Endothelial cell of umbilical vein (primary cell): ENCODE measurements around the gene SLC27A2.

Experiments
- EZH2 ChIP-seq: IDR thresholded peaks from 2 replicates; pipeline ENCODE4 v1.6.1; 2012; ENCODE audit warnings: borderline replicate concordance, low read depth, mild to moderate bottlenecking, moderate library complexity, low read length, inconsistent platforms; ENCODE audit not compliant: severe bottlenecking
- JUN ChIP-seq: IDR thresholded peaks from 2 replicates; pipeline ENCODE4 v1.6.1; 2011; ENCODE audit warnings: borderline replicate concordance, low read depth; ENCODE audit not compliant: insufficient read length, insufficient read depth
- POLR2A ChIP-seq: IDR thresholded peaks from 2 replicates; pipeline ENCODE4 v1.6.1; 2012; ENCODE audit warnings: low read depth, mild to moderate bottlenecking, control low read depth, low read length
- POLR2AphosphoS5 ChIP-seq: IDR thresholded peaks from 2 replicates; pipeline ENCODE4 v1.6.1; 2012; ENCODE audit warnings: low read depth, mild to moderate bottlenecking, control low read depth, low read length, moderate library complexity; ENCODE audit not compliant: insufficient read depth
- TF ChIP-seq, protein P1 (sequence below), 2 donors: IDR thresholded peaks; 1 replicate in 1 of 2; 2 replicates in 1 of 2; pipeline ENCODE4 v1.5.1; 2011; ENCODE audit warnings: low read length in 2 of 2, mild to moderate bottlenecking in 2 of 2, moderate library complexity in 2 of 2, control low read depth in 1 of 2, inconsistent platforms in 1 of 2, low read depth in 1 of 2; ENCODE audit not compliant: insufficient read depth in 1 of 2; ENCODE audit errors: extremely low read depth in 1 of 2

DNA sequence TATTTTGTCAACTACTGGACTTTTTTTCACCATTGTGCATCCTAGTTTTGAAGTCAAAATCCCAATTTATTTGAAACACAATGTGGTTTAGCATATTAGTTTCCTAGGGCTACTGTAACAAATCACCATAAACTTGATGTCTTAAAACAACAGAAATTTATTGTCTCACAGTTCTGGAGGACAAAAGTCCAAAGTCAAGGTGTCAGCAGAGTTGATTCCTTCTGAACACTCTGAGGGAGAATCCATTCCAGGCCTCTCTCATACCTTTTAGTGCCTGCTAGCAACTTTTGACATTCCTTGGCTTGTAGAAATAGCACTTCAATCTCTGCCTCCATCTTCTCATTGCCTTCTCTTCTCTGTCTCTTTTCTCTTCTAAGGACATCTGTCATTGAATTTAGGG, 14.9 kb upstream of the SLC27A2 start:
- TF ChIP-seq POLR2A (no peak), POLR2AphosphoS5 (no peak), EZH2 (no peak), JUN (no peak)
- TF ChIP-seq, protein P1, sequence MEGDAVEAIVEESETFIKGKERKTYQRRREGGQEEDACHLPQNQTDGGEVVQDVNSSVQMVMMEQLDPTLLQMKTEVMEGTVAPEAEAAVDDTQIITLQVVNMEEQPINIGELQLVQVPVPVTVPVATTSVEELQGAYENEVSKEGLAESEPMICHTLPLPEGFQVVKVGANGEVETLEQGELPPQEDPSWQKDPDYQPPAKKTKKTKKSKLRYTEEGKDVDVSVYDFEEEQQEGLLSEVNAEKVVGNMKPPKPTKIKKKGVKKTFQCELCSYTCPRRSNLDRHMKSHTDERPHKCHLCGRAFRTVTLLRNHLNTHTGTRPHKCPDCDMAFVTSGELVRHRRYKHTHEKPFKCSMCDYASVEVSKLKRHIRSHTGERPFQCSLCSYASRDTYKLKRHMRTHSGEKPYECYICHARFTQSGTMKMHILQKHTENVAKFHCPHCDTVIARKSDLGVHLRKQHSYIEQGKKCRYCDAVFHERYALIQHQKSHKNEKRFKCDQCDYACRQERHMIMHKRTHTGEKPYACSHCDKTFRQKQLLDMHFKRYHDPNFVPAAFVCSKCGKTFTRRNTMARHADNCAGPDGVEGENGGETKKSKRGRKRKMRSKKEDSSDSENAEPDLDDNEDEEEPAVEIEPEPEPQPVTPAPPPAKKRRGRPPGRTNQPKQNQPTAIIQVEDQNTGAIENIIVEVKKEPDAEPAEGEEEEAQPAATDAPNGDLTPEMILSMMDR (IDR thresholded peaks at IDR 0.05; ENCODE audit: extremely low read depth in 1 of 2, insufficient read depth in 1 of 2, low read depth in 1 of 2, low read length in 2 of 2), result no peak
